GM23338 (cell line): Measurements from ENCODE around the gene USP24.

Experiments used
- EZH2 ChIP-seq: fragments of 200-600 bp; sonication (generic); IDR thresholded peaks from one replicate; pipeline ENCODE4 v1.8.0; 2017; ENCODE audit warnings: antibody characterized with exemption, mild to moderate bottlenecking, low read depth; ENCODE audit not compliant: unreplicated experiment
- JUNB ChIP-seq: IDR thresholded peaks from one replicate; pipeline ENCODE4 v1.6.1; 2016; ENCODE audit warnings: antibody characterized with exemption; ENCODE audit not compliant: unreplicated experiment
- POLR2AphosphoS5 ChIP-seq: IDR thresholded peaks from 2 replicates; pipeline ENCODE4 v1.6.1; 2016; ENCODE audit warnings: antibody characterized with exemption, low read depth
- TF ChIP-seq, protein P1 (sequence below), 2 experiments: fragments of 200-600 bp in 1 of 2; sonication (generic) in 1 of 2; conservative IDR thresholded peaks; 2 replicates each; pipeline versions ENCODE4 v1.5.1 to v1.6.1; 2016 to 2017; ENCODE audit warnings: antibody characterized with exemption in 2 of 2, low read depth in 2 of 2, mild to moderate bottlenecking in 2 of 2, moderate library complexity in 1 of 2

DNA sequence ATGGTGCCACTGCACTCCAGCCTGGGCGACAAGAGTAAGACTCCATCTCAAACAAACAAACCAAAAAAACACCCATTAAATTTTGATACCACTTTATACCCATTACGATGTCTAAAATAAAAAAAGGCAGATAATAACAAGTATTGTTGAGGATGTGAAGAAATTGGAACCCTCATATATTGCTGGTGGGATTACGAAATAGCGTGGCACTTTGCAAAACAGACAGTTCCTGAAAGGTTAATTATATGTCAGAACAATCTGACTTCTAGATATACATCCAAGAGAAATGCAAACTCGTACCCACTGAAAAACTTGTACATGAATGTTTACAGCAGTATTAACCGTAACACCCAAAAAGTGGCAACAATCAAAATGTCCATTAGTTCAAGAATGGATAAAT, 70.3 kb downstream of the USP24 start:
- TF ChIP-seq, protein P1, sequence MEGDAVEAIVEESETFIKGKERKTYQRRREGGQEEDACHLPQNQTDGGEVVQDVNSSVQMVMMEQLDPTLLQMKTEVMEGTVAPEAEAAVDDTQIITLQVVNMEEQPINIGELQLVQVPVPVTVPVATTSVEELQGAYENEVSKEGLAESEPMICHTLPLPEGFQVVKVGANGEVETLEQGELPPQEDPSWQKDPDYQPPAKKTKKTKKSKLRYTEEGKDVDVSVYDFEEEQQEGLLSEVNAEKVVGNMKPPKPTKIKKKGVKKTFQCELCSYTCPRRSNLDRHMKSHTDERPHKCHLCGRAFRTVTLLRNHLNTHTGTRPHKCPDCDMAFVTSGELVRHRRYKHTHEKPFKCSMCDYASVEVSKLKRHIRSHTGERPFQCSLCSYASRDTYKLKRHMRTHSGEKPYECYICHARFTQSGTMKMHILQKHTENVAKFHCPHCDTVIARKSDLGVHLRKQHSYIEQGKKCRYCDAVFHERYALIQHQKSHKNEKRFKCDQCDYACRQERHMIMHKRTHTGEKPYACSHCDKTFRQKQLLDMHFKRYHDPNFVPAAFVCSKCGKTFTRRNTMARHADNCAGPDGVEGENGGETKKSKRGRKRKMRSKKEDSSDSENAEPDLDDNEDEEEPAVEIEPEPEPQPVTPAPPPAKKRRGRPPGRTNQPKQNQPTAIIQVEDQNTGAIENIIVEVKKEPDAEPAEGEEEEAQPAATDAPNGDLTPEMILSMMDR (conservative IDR thresholded peaks at IDR 0.05; ENCODE audit: low read depth in 2 of 2), result no peak
- TF ChIP-seq POLR2AphosphoS5 (no peak), EZH2 (no peak), JUNB (no peak)
